ENCODE results near the gene GEMIN5.
A peak's percentile ranks its signal among the peaks of the same experiment; 100 is the strongest.
"Not testable (repeated sequence)": the region's sequence is repeated elsewhere in the genome, so short reads cannot be mapped to it uniquely, and the experiment has no call there.

Gene GEMIN5, protein sequence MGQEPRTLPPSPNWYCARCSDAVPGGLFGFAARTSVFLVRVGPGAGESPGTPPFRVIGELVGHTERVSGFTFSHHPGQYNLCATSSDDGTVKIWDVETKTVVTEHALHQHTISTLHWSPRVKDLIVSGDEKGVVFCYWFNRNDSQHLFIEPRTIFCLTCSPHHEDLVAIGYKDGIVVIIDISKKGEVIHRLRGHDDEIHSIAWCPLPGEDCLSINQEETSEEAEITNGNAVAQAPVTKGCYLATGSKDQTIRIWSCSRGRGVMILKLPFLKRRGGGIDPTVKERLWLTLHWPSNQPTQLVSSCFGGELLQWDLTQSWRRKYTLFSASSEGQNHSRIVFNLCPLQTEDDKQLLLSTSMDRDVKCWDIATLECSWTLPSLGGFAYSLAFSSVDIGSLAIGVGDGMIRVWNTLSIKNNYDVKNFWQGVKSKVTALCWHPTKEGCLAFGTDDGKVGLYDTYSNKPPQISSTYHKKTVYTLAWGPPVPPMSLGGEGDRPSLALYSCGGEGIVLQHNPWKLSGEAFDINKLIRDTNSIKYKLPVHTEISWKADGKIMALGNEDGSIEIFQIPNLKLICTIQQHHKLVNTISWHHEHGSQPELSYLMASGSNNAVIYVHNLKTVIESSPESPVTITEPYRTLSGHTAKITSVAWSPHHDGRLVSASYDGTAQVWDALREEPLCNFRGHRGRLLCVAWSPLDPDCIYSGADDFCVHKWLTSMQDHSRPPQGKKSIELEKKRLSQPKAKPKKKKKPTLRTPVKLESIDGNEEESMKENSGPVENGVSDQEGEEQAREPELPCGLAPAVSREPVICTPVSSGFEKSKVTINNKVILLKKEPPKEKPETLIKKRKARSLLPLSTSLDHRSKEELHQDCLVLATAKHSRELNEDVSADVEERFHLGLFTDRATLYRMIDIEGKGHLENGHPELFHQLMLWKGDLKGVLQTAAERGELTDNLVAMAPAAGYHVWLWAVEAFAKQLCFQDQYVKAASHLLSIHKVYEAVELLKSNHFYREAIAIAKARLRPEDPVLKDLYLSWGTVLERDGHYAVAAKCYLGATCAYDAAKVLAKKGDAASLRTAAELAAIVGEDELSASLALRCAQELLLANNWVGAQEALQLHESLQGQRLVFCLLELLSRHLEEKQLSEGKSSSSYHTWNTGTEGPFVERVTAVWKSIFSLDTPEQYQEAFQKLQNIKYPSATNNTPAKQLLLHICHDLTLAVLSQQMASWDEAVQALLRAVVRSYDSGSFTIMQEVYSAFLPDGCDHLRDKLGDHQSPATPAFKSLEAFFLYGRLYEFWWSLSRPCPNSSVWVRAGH (N-terminal part only)

DNA sequence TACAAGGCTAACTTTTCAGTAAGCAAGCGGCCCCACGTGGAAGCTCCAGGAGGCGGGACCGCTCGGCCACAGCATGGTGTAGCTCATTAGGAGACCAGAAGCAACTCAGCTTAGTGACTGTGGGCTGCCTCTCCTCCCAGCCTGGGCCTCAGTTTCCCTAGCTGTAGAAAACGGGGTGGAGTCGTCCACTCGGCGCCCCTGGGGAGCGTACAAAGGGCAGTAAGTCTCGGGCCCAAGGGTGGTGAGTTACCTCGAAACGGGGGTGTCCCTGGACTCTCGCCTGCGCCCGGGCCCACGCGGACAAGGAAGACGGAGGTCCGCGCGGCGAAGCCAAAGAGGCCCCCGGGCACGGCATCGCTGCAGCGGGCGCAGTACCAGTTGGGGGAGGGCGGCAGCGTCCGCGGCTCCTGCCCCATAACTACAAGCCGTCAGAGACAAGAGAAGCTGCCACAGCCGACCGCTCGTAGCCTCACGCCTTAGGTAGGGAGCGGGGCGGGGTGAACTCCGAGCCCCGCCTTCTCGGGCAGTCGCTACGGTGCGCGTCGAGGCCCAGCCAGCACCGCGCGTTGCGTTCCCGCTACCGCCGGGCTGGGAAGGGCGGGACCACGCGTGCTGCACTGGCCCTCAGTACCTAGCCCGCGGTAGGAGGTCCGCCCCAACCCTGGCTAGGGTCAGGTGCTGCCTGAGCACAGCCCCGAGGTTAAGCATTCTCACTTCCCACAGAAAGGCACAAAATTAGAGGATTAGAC is at the start of gene GEMIN5:
Gene GEMIN5 (minus strand): TSS at position 494 of the 749 bp plus-strand sequence. CDS start 78 bp downstream, at position 416.
- TF ChIP-seq, protein P1, sequence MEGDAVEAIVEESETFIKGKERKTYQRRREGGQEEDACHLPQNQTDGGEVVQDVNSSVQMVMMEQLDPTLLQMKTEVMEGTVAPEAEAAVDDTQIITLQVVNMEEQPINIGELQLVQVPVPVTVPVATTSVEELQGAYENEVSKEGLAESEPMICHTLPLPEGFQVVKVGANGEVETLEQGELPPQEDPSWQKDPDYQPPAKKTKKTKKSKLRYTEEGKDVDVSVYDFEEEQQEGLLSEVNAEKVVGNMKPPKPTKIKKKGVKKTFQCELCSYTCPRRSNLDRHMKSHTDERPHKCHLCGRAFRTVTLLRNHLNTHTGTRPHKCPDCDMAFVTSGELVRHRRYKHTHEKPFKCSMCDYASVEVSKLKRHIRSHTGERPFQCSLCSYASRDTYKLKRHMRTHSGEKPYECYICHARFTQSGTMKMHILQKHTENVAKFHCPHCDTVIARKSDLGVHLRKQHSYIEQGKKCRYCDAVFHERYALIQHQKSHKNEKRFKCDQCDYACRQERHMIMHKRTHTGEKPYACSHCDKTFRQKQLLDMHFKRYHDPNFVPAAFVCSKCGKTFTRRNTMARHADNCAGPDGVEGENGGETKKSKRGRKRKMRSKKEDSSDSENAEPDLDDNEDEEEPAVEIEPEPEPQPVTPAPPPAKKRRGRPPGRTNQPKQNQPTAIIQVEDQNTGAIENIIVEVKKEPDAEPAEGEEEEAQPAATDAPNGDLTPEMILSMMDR (IDR thresholded peaks at IDR 0.05; ENCODE audit: low read depth, low read length): no peak
- peak within 1 kb of the TSS; percentile 95 for H3K4me3 ChIP-seq (ENCODE audit: low read depth, low read length)

DNA sequence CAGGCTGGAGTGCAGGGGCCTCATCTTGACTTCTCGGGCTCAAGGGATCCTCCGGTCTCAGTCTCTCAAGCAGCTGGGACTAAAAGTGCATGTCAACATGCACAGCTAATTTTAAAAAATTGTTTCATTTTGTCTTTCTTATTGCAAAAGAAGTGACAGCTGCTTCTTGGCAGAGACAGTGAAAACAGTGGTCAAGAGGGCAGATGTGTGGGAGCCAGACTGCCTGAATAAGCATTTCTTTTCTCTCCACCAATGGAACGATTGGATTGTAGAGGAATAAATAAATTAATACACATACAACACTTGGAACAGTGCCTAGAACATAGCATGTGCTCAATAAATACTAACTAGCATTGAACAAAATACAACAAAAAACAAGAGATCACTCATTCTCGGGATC is 48.1 kb upstream of the GEMIN5 start:
- TF ChIP-seq, protein P1 (IDR thresholded peaks at IDR 0.05; ENCODE audit: low read depth, low read length): no peak
- no peak overlapping the region for H3K4me3 ChIP-seq (ENCODE audit: low read depth, low read length)

DNA sequence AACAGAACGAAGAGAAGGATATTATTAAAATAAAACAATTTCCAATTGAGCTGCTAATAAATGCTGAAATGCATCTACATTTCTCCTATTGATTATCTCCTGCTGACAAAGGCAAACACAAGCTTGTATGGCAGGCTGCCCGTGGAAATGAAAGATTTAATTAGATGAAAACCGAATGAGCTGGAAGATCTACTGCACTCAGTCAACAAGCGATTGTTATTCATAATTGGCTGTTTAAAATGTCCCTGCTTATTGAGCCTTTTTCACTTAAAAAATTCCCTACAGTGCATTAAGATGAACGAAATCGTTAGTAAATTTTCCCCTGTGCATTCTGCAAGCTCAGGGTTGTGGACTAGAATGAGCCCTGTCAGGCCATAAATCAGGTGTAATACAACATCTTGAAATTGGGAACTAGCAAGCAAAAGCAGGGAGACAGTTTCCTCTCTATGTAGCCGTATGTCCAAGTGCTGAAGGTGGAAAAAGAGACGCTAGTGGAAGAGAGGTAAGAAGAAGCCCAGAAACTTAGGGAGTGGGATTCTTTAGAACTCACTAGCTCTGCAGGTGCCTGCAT is 47.0 kb upstream of the GEMIN5 start:
- TF ChIP-seq, protein P1 (IDR thresholded peaks at IDR 0.05; ENCODE audit: low read depth, low read length): no peak
- no peak overlapping the region for H3K4me3 ChIP-seq (ENCODE audit: low read depth, low read length)

DNA sequence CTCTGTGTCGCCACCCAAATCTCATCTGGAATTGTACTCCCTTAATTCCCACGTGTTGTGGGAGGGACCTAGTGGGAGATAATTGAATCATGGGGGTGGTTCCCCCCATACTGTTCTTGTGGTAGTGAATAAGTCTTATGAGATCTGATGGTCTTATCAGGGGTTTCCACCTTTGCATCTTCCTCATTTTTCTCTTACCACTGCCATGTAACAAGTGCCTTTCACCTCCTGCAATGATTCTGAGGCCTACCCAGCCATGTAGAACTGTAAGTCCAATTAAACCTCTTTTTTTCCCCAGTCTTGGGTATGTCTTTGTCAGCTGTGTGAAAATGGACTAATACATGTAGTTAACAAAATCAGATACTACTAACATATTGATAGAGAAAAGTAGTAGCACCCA is 40.3 kb upstream of the GEMIN5 start:
- not testable (repeated sequence) for H3K4me3 ChIP-seq (ENCODE audit: low read depth, low read length)

DNA sequence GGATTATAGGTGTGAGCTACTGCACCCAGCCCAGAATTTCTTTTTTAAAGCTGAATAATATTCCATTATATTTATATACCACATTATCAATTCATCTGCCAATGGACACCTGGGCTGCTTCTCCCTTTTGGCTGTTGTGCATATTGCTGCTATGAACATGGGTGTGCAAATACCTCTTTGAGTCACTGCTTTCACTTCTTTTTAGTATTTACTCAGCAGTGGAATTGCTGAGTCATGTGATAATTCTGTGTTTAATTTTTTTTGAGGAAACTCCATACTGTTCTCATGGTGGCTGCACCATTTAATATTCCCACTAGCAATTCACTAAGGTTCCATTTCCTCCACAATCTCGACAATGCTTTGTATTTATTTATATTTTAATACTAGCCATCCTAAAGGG is 39.4 kb upstream of the GEMIN5 start:
- TF ChIP-seq, protein P1 (IDR thresholded peaks at IDR 0.05; ENCODE audit: low read depth, low read length): no peak
- no peak overlapping the region for H3K4me3 ChIP-seq (ENCODE audit: low read depth, low read length)

DNA sequence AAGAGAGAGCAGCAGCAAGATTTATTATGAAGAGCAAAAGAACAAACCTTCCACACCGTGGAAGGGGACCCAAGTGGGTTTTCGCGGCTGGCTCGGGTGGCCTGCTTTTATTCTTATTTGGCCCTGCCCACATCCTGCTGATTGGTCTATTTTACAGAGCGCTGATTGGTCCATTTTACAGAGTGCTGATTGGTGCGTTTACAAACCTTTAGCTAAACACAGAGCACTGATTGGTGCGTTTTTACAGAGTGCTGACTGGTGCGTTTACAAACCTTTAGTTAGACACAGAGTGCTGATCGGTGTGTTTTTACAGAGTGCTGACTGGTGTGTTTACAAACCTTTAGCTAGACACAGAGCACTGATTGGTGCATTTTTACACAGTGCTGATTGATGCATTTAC is 38.1 kb upstream of the GEMIN5 start:
- not testable (repeated sequence) for H3K4me3 ChIP-seq (ENCODE audit: low read depth, low read length)

DNA sequence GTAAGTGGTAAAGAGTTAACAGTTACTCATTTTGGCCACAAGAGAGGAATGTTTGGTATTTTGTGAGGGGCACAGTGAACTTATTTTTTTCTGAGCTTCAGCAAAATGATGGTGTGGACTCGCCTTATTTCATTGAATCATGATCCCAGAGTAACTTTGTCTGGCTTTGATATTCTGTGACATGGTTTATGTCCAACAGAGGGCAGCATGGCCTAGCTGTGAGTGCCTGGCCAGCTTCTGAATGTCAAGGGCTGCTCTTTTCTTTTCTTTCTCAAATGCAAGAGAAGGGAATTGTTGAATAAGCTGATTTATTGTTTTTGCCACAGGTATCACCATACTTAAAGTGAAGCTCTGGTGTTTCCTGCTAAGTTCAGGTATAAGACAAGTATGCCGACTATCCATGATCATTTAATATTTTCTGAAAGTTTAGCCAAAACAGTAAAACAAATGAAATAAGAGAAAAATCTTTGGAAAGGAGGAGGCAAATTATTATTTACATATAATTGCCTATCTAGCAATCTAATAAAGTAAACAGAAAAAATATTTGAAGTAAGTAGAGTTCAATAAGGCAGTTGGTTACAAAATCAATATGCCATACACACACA is 34.6 kb upstream of the GEMIN5 start:
- H3K4me3 ChIP-seq (ENCODE audit: low read depth, low read length): no peak overlapping the region

More for the DNA sequence above, 34.6 kb upstream of the GEMIN5 start:
- TF ChIP-seq, protein P1 (IDR thresholded peaks at IDR 0.05; ENCODE audit: low read depth, low read length): peak; percentile 47

Measured in WI38 (cell line).